ENCODE results near the gene FAM89B.

The FAM89B gene

GRCh38 chr11:65526744-65527143, 45.6 kb upstream of the FAM89B start:
- DNase-seq, result no peak
- no peak overlapping the region for H3K4me3 ChIP-seq (ENCODE audit: low read depth, low read length)
- no peak for TF ChIP-seq CTCF (IDR thresholded peaks at IDR 0.05; ENCODE audit: low read depth, low read length)
- H3K9me3 ChIP-seq, result no peaks in the 10 kb centered on the region
- no peaks in the 10 kb centered on the region for H3K27me3 ChIP-seq
- H3K36me3 ChIP-seq, result no peaks in the 10 kb centered on the region
- H3K4me1 ChIP-seq, result no peaks in the 10 kb centered on the region

- Histone ChIP-seq H3K4me1 (no peaks in the 10 kb centered on the region), H3K27me3 (no peaks in the 10 kb centered on the region), H3K9me3 (no peaks in the 10 kb centered on the region), H3K4me3 (ENCODE audit: low read depth, low read length) (no peak overlapping the region), H3K36me3 (no peaks in the 10 kb centered on the region)
- no peak for TF ChIP-seq CTCF (IDR thresholded peaks at IDR 0.05; ENCODE audit: low read depth, low read length)
- no peak for DNase-seq
Measured at GRCh38 chr11:65528819-65529350, 43.5 kb upstream of the FAM89B start.

DNA sequence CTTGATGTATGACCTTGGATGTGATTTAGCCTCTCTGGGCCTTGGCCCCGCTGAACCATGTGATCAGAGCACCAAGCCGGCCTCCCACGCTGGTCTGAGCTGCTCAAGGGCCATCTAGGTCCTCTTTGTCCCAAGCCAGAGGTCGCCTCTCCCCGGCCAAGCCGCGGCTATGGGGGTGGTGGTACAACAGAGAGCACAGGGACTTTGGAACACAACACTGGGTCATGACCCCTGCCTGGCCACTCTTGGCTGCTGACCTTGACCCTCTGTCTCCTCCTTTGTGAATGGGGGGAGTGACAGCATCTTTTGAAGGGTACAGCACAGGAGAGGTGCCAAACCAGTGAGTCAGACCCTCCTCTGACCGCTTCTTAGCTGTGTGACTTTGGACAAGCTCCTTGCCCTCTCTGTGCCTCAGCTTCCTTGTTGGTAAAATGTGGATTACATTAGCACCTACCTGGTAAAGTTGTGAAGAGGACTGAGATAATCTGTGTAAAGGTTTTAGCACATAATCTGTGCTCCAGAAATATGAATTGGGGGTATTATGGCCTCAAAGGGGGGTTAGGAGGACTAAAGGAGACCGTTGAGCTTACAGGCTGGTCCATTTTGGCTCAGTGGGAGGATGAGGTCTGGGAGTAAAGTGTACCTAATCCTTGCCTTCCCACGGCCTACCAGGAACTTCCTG, 42.7 kb upstream of the FAM89B start:
- no peak for DNase-seq
- Histone ChIP-seq H3K4me1 (no peaks in the 10 kb centered on the region), H3K27me3 (no peaks in the 10 kb centered on the region), H3K36me3 (no peaks in the 10 kb centered on the region), H3K9me3 (no peaks in the 10 kb centered on the region), H3K4me3 (ENCODE audit: low read depth, low read length) (no peak overlapping the region)
- TF ChIP-seq CTCF (IDR thresholded peaks at IDR 0.05; ENCODE audit: low read depth, low read length), result no peak

DNA sequence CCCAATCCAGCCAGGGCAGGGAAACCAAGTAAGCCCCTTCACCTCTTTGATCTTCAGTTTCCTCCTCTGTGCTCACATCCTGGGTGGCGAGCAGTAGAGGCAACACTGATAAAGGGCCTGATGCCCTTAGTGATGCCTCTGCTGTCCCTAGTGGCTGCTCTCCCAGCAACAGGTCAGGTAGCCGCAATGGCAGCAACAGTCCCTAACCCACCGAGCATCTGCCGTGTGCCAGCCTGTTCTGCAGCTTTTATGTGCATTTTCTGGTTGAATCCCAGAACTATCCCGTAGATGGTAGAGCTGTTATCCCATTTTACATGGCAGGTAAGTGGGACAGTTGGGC, 42.2 kb upstream of the FAM89B start:
- no peak for TF ChIP-seq CTCF (IDR thresholded peaks at IDR 0.05; ENCODE audit: low read depth, low read length)
- no peaks in the 10 kb centered on the region for H3K27me3 ChIP-seq
- no peak overlapping the region for H3K4me3 ChIP-seq (ENCODE audit: low read depth, low read length)
- no peaks in the 10 kb centered on the region for H3K36me3 ChIP-seq
- DNase-seq, result no peak
- no peaks in the 10 kb centered on the region for H3K4me1 ChIP-seq
- no peaks in the 10 kb centered on the region for H3K9me3 ChIP-seq

GRCh38 chr11:65532388-65533064, 39.8 kb upstream of the FAM89B start:
- Histone ChIP-seq H3K36me3 (no peaks in the 10 kb centered on the region), H3K9me3 (no peaks in the 10 kb centered on the region), H3K4me1 (no peaks in the 10 kb centered on the region), H3K4me3 (ENCODE audit: low read depth, low read length) (no peak overlapping the region), H3K27me3 (no peaks in the 10 kb centered on the region)
- DNase-seq, result no peak
- TF ChIP-seq CTCF (IDR thresholded peaks at IDR 0.05; ENCODE audit: low read depth, low read length), result no peak

DNA sequence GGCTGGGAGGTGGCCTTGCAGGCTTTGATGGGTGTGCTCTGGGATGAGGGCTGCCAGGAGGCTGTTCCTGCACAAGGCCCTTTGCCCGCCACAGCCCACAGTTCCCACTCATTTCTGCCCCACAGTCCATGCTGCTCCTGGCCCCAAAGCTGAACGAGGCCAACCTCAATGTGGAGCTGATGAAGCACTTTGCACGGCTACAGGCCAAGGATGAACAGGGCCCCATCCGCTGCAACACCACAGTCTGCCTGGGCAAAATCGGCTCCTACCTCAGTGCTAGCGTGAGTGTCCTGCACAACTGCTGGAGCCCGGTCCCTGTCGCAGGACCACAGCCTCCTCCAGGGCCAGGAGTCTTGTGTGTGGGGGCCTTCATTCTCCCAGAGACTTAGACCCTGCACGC, 37.2 kb upstream of the FAM89B start:
- Histone ChIP-seq H3K9me3 (no peaks in the 10 kb centered on the region), H3K4me3 (ENCODE audit: low read depth, low read length) (no peak overlapping the region), H3K36me3 (no peaks in the 10 kb centered on the region), H3K4me1 (no peaks in the 10 kb centered on the region), H3K27me3 (no peaks in the 10 kb centered on the region)
- no peak for TF ChIP-seq CTCF (IDR thresholded peaks at IDR 0.05; ENCODE audit: low read depth, low read length)
- DNase-seq, result no peak
